Activated T-cell treated with anti-CD3 and anti-CD28 coated beads, Interleukin-2, amount 50 U/mL, for 24 hours (primary cell): ENCODE measurements around the gene HEPN1.
"Not testable (repeated sequence)": the region's sequence is repeated elsewhere in the genome, so short reads cannot be mapped to it uniquely, and the experiment has no call there.

Source experiments
- DNase-seq: peaks from one replicate; pipeline ENCODE4 v3.0.0-alpha.2; 2020
- H3K27ac Mint-ChIP-seq: 2 replicates; pipeline ENCODE4 v1.8.0; 2020; ENCODE audit warnings: mild to moderate bottlenecking, mixed read lengths
- H3K27me3 Mint-ChIP-seq: 2 replicates; pipeline ENCODE4 v1.8.0; 2020; ENCODE audit warnings: mixed read lengths
- H3K36me3 Mint-ChIP-seq: 2 replicates; pipeline ENCODE4 v1.8.0; 2020; ENCODE audit warnings: low read depth, mixed read lengths
- H3K4me1 Mint-ChIP-seq: 2 replicates; pipeline ENCODE4 v1.8.0; 2020; ENCODE audit warnings: low read depth, mixed read lengths
- H3K4me3 Mint-ChIP-seq: 2 replicates; pipeline ENCODE4 v1.8.0; 2020; ENCODE audit warnings: mild to moderate bottlenecking, moderate library complexity, mixed read lengths
- H3K9me3 Mint-ChIP-seq: 2 replicates; pipeline ENCODE4 v1.8.0; 2020; ENCODE audit warnings: mixed read lengths

HEPN1 gene

GRCh38 chr11:124955035-124955434 lies 36.0 kb downstream of the HEPN1 start:
- H3K9me3 Mint-ChIP-seq, result no peaks in the 10 kb centered on the region
- H3K27ac Mint-ChIP-seq, result no peak overlapping the region
- H3K36me3 Mint-ChIP-seq, result no peaks in the 10 kb centered on the region
- DNase-seq, result no peak
- H3K27me3 Mint-ChIP-seq, result no peaks in the 10 kb centered on the region
- H3K4me1 Mint-ChIP-seq, result no peaks in the 10 kb centered on the region
- no peak overlapping the region for H3K4me3 Mint-ChIP-seq

DNA sequence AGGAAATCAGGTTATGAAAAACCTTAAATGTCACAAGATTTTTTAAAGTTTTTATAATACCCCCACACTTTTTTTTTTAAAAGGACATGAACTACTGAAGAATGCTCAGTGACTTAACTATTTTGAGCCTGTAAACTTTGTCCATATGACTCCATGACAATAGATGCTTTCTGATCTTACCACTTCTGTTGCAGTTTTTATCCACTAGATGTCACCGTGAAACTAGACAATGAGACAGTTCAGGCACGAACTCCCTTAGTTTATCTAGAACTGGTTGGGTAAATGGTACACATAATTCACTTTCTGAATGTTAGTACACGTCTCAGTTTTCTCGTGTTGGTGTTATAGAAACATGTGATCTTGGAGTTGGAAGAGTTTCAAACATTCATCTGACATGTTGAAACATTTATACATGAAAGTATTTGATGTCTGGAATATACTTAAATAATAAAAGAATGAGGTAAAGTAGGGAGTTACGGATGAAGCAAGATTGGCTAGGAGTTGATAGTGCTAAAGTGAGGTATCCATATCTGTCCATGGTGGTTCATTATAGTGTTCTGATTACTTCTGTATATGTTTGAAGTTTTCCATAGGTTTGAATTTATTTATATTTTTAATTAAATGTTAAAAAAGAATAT lies 43.0 kb downstream of the HEPN1 start:
- DNase-seq, result no peak
- Mint-ChIP-seq H3K36me3 (no peaks in the 10 kb centered on the region), H3K27ac (no peak overlapping the region), H3K4me3 (no peak overlapping the region), H3K9me3 (no peaks in the 10 kb centered on the region), H3K27me3 (no peaks in the 10 kb centered on the region), H3K4me1 (no peaks in the 10 kb centered on the region)

DNA sequence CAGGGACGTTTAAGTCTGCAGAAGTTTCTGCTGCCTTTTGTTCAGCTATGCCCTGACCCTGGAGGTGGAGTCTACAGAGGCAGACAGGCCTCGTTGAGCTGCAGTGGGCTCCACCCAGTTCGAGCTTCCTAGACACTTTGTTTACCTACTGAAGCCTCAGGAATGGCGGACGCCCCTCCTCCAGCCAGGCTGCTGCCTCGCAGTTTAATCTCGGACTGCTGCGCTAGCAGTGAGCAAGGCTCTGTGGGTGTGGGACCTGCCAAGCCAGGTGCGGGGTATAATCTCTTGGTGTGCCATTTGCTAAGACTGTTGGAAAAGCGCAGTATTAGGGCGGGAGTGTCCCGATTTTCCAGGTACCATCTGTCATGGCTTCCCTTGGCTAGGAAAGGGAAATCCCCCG lies 49.1 kb downstream of the HEPN1 start:
- H3K27me3 Mint-ChIP-seq, H3K4me3 Mint-ChIP-seq, H3K36me3 Mint-ChIP-seq, H3K4me1 Mint-ChIP-seq, H3K9me3 Mint-ChIP-seq, DNase-seq, H3K27ac Mint-ChIP-seq: not testable (repeated sequence)
